HepG2 (cell line): ENCODE measurements around the gene TAS2R38. TPM values are rescaled to one million over a fixed set of nuclear protein-coding genes. Genes with fewer than 3 reads are reported as not detected.

Source experiments
- ATAC-seq: fragments of 200-7000 bp; cut with Tn5 transposase; 3 replicates; pipeline ENCODE4 v1.9.1; 2020; ENCODE audit warnings: mild to moderate bottlenecking, moderate library complexity
- BruUV-seq: library from RNA; stranded (reverse); fragments of 400-500 nt; replicated peaks from 2 replicates; lab custom pipeline; 2021; lab: Mats Ljungman, UMichigan
- CTCF ChIA-PET: fragments of 300-600 bp; formaldehyde crosslinking; extraction: SDS; loops from one replicate; lab custom pipeline; 2021; ENCODE audit warnings: low total read pairs, inconsistent platforms, low intra/inter-chr PET ratio; lab: Yijun Ruan, JAX
- POLR2A ChIA-PET: fragments of 350-600 bp; sonication (Branson Sonifier 250); formaldehyde crosslinking; loops from one replicate; lab custom pipeline; 2020; ENCODE audit warnings: antibody characterized with exemption, inconsistent platforms; lab: Yijun Ruan, JAX
- DNase-seq: peaks from one replicate; pipeline ENCODE4 v3.0.0-alpha.2; 2015; ENCODE audit warnings: low spot score
- FAIRE-seq: peaks from 3 replicates; lab custom pipeline; 2011; peaks lifted over from hg19 to GRCh38; lab: Jason Lieb, UNC
- H2AFZ ChIP-seq: one replicate; pipeline ENCODE4 v1.6.1; 2011; ENCODE audit warnings: low read length, inconsistent platforms
- H3K27ac ChIP-seq: fragments of 300-600 bp; 3 replicates; pipeline ENCODE4 v1.8.0; 2011; ENCODE audit warnings: mixed run types, mild to moderate bottlenecking, mixed read lengths, low read length, inconsistent platforms; ENCODE audit not compliant: insufficient read depth; ENCODE audit errors: extremely low read length
- H3K27me3 ChIP-seq, 2 experiments: fragments of 200-600 bp in 1 of 2; 2 replicates in 1 of 2; 3 replicates in 1 of 2; pipeline versions ENCODE4 v1.6.0 to v1.8.0; 2011; ENCODE audit warnings: low read length in 2 of 2, mild to moderate bottlenecking in 2 of 2, moderate library complexity in 2 of 2, inconsistent platforms in 1 of 2; ENCODE audit not compliant: insufficient read depth in 2 of 2, control insufficient read depth in 1 of 2
- H3K36me3 ChIP-seq, 2 experiments: fragments of 200-600 bp in 1 of 2; replicated peaks in 1 of 2; 2 replicates in 1 of 2; 3 replicates in 1 of 2; pipeline versions ENCODE4 v1.5.1 to v1.8.0; 2011; ENCODE audit warnings: low read length in 2 of 2, inconsistent platforms in 1 of 2; ENCODE audit not compliant: insufficient read depth in 2 of 2, control insufficient read depth in 1 of 2
- H3K4me1 ChIP-seq: 2 replicates; pipeline ENCODE4 v1.5.1; 2012; ENCODE audit warnings: low read length, inconsistent platforms; ENCODE audit not compliant: insufficient read depth
- H3K4me2 ChIP-seq: 2 replicates; pipeline ENCODE4 v1.6.0; 2011; ENCODE audit warnings: low read depth, low read length, inconsistent platforms
- H3K4me3 ChIP-seq, 3 experiments: fragments of 200-600 bp in 1 of 3; sonication (generic), shearing (Covaris generic) in 1 of 3; replicated peaks in 1 of 3; 2 replicates each; pipeline ENCODE4 v1.5.1; 2011 to 2016; ENCODE audit warnings: low read length in 3 of 3, inconsistent platforms in 2 of 3, low read depth in 2 of 3, mild to moderate bottlenecking in 2 of 3, control low read depth in 1 of 3, mixed read lengths in 1 of 3; ENCODE audit not compliant: insufficient read depth in 1 of 3
- H3K79me2 ChIP-seq: one replicate; pipeline ENCODE4 v1.6.1; 2011; ENCODE audit warnings: low read length, inconsistent platforms; ENCODE audit not compliant: insufficient read depth
- H3K9ac ChIP-seq: 2 replicates; pipeline ENCODE4 v1.6.0; 2011; ENCODE audit warnings: mild to moderate bottlenecking, low read depth, low read length, inconsistent platforms; ENCODE audit not compliant: insufficient read depth
- H3K9me3 ChIP-seq: 2 replicates; pipeline ENCODE4 v1.5.1; 2012; ENCODE audit warnings: mild to moderate bottlenecking, low read length
- H4K20me1 ChIP-seq: 2 replicates; pipeline ENCODE4 v1.6.0; 2011; ENCODE audit warnings: inconsistent platforms, mild to moderate bottlenecking, low read length, moderate library complexity; ENCODE audit not compliant: insufficient read depth
- ADNP ChIP-seq: sonication (generic); formaldehyde crosslinking; IDR thresholded peaks from 2 replicates; pipeline ENCODE4 v1.4.0; 2020; ENCODE audit warnings: missing genetic modification reagents
- ARID2 ChIP-seq: sonication (generic); formaldehyde crosslinking; IDR thresholded peaks from 2 replicates; pipeline ENCODE4 v1.8.1; 2022; ENCODE audit warnings: mild to moderate bottlenecking, missing genetic modification reagents, borderline replicate concordance
- ATF7-NPFF ChIP-seq: sonication (generic); formaldehyde crosslinking; IDR thresholded peaks from 2 replicates; pipeline ENCODE4 v1.8.1; 2023; ENCODE audit warnings: mild to moderate bottlenecking, low read depth, missing genetic modification reagents, moderate library complexity
- BRF2 ChIP-seq: sonication (generic); formaldehyde crosslinking; IDR thresholded peaks from 2 replicates; pipeline ENCODE4 v1.8.1; 2022; ENCODE audit warnings: mild to moderate bottlenecking, missing genetic modification reagents
- GATA4 ChIP-seq: sonication (generic); IDR thresholded peaks from 2 replicates; pipeline ENCODE4 v1.6.1; 2016; ENCODE audit warnings: antibody characterized with exemption, low read depth, borderline replicate concordance
- HINFP ChIP-seq: sonication (generic); formaldehyde crosslinking; IDR thresholded peaks from 2 replicates; pipeline ENCODE4 v1.4.0; 2020; ENCODE audit warnings: low read depth, mild to moderate bottlenecking, missing genetic modification reagents
- KAT8 ChIP-seq: IDR thresholded peaks from 2 replicates; pipeline ENCODE4 v1.6.1; 2016; ENCODE audit warnings: missing genetic modification reagents, missing compliant biosample characterization
- MTA3 ChIP-seq: sonication (generic); formaldehyde crosslinking; IDR thresholded peaks from 2 replicates; pipeline ENCODE4 v1.4.0; 2020; ENCODE audit warnings: missing genetic modification reagents
- PREB ChIP-seq: sonication (generic); formaldehyde crosslinking; IDR thresholded peaks from 2 replicates; pipeline ENCODE4 v1.4.0; 2020; ENCODE audit warnings: missing genetic modification reagents
- RBM22 ChIP-seq: fragments of 200-400 bp; formaldehyde crosslinking; optimal IDR thresholded peaks from 2 replicates; pipeline ENCODE3; 2017; ENCODE audit warnings: mild to moderate bottlenecking, low read length, moderate library complexity
- STAG1 ChIP-seq: sonication (generic); formaldehyde crosslinking; IDR thresholded peaks from 2 replicates; pipeline ENCODE4 v1.4.0; 2020; ENCODE audit warnings: missing genetic modification reagents
- ZBTB20 ChIP-seq: sonication (generic); formaldehyde crosslinking; IDR thresholded peaks from 2 replicates; pipeline ENCODE4 v1.8.1; 2023; ENCODE audit warnings: missing genetic modification reagents, low read depth, mild to moderate bottlenecking, borderline replicate concordance
- ZFP90 ChIP-seq: sonication (generic); formaldehyde crosslinking; IDR thresholded peaks from 2 replicates; pipeline ENCODE4 v1.8.0; 2022; ENCODE audit warnings: missing genetic modification reagents, mild to moderate bottlenecking, inconsistent platforms, borderline replicate concordance
- ZNF10 ChIP-seq: sonication (generic); formaldehyde crosslinking; IDR thresholded peaks from 2 replicates; pipeline ENCODE4 v1.4.0; 2020; ENCODE audit warnings: mild to moderate bottlenecking, low read depth, missing genetic modification reagents, borderline replicate concordance
- ZNF513 ChIP-seq: sonication (generic); formaldehyde crosslinking; conservative IDR thresholded peaks from 2 replicates; pipeline ENCODE4 v1.5.0; 2020; ENCODE audit warnings: missing genetic modification reagents
- WGBS: methylation state at CpG from one replicate; pipeline ENCODE4 v1.1.6; 2017; ENCODE audit warnings: low lambda C conversion rate; 5-methylcytosine and 5-hydroxymethylcytosine counted together
- in situ Hi-C: cut with HindIII; loops from 2 replicates; pipeline ENCODE4 v1.10.0; 2017; ENCODE audit warnings: low pct_unique_long_range_greater_than_20kb; ENCODE audit not compliant: extremely low pct_ligation_motif_present
- intact Hi-C: fragments of 100-400 bp; cut with micrococcal nuclease; formaldehyde crosslinking; loops from one replicate; pipeline ENCODE4 v1.10.0; 2022; ENCODE audit not compliant: unreplicated experiment
- polyA plus RNA-seq, 8 experiments: library from polyadenylated mRNA; depleted of rRNA in 3 of 8; stranded (reverse) in 7 of 8; unstranded in 1 of 8; fragments of >200 nt; fragmentation: Illumina TruSeq in 4 of 8; extraction: Trizol in 4 of 8; gene quantifications; 2 replicates each; pipeline versions ENCODE4 v1.2.1 to v1.2.3, GENCODE V29; 2011 to 2016; ENCODE audit warnings: low read depth in 4 of 8, missing spikeins in 1 of 8, mixed read lengths in 1 of 8; ENCODE audit not compliant: insufficient read depth in 1 of 8
- total RNA-seq, 5 experiments: library from RNA; depleted of rRNA; stranded (reverse); fragments of >200 nt; fragmentation: Illumina TruSeq; extraction: Trizol; gene quantifications; 2 replicates each; pipeline ENCODE4 v1.2.3, GENCODE V29; 2016; ENCODE audit warnings: low read depth in 1 of 5

TAS2R38 gene
- total and polyA plus RNA-seq, 2 of the 13 experiments (the other 11 are each of a cell fraction or from before 2014, with no cell fraction given): not detected

- TF ChIP-seq HINFP: no peak
- no peak for TF ChIP-seq ZNF513 (CRISPR knock-in tag)
- no peak for TF ChIP-seq MTA3
- TF ChIP-seq ZFP90 (CRISPR knock-in tag): no peak
- TF ChIP-seq RBM22: no peak
These were observed 33.0 kb upstream of the TAS2R38 start (continued) for GRCh38 chr7:142006577-142006976.

GRCh38 chr7:142002179-142002578, 28.6 kb upstream of the TAS2R38 start:
- intact Hi-C loops (no loop called here), in situ Hi-C loops (no loop called here)
- no peaks in the 10 kb centered on the region for H3K9me3 ChIP-seq
- no peaks in the 10 kb centered on the region for H3K27me3 ChIP-seq
- ChIA-PET POLR2A (no interaction called here), CTCF (no interaction called here)
- H3K27ac ChIP-seq: no peak overlapping the region
- no peak overlapping the region for H3K4me2 ChIP-seq
- BruUV-seq: no TSS peak
- H3K4me3 ChIP-seq: no peak overlapping the region
- WGBS: 0% methylated on average over 1 of the region's 1 CpG
- H4K20me1 ChIP-seq: no peaks in the 10 kb centered on the region
- H3K9ac ChIP-seq: no peak overlapping the region
- no peak for ATAC-seq
- no peak overlapping the region for H2AFZ ChIP-seq
- DNase-seq: no peak
- H3K4me1 ChIP-seq: no peaks in the 10 kb centered on the region
- FAIRE-seq: no peak
- H3K36me3 ChIP-seq: no peaks in the 10 kb centered on the region
- no peaks in the 10 kb centered on the region for H3K79me2 ChIP-seq
- TF ChIP-seq ARID2 (CRISPR knock-in tag) (no peak), ATF7-NPFF (no peak), STAG1 (CRISPR knock-in tag) (no peak), ZNF10 (CRISPR knock-in tag) (no peak), PREB (no peak), GATA4 (no peak), KAT8 (CRISPR knock-in tag) (no peak), ADNP (CRISPR knock-in tag) (no peak), BRF2 (CRISPR knock-in tag) (no peak), ZBTB20 (CRISPR knock-in tag) (no peak)
